ENCODE data around the gene GNG10.

Gene GNG10

GRCh38 chr9:111715471-111715870 lies 54.1 kb downstream of the GNG10 start (continued):
- no peak for TF ChIP-seq SETDB1 (IDR thresholded peaks at IDR 0.05; ENCODE audit: insufficient read length, low read length)
- no peak for TF ChIP-seq BCL11B (tag by site-specific recombination; IDR thresholded peaks at IDR 0.05; ENCODE audit: low read depth)
- no peak for TF ChIP-seq ZNF24 (tag by site-specific recombination; IDR thresholded peaks at IDR 0.05)
- no peak for TF ChIP-seq ZNF366 (tag by site-specific recombination; conservative IDR thresholded peaks at IDR 0.05)
- TF ChIP-seq ZNF544 (tag by site-specific recombination; IDR thresholded peaks at IDR 0.05), result no peak
- TF ChIP-seq PRDM2 (tag by site-specific recombination; IDR thresholded peaks at IDR 0.05; ENCODE audit: borderline replicate concordance), result no peak
- no peak for TF ChIP-seq ZNF133 (tag by site-specific recombination; IDR thresholded peaks at IDR 0.05)
- no peak for TF ChIP-seq ZNF175 (tag by site-specific recombination; IDR thresholded peaks at IDR 0.05)
- TF ChIP-seq ZFP69B (tag by site-specific recombination; IDR thresholded peaks at IDR 0.05), result no peak
- no peak for TF ChIP-seq ZBTB48 (tag by site-specific recombination; IDR thresholded peaks at IDR 0.05)

GRCh38 chr9:111719541-111719940 lies 58.1 kb downstream of the GNG10 start:
- Histone ChIP-seq H3K9me3 (ENCODE audit: control insufficient read depth, insufficient read depth, low read depth, low read length) (no peaks in the 10 kb centered on the region), H3K4me3 (ENCODE audit: low read depth, low read length) (no peak overlapping the region), H3K4me1 (ENCODE audit: control insufficient read depth, insufficient read depth, low read length) (no peaks in the 10 kb centered on the region), H3K36me3 (ENCODE audit: control insufficient read depth in 2 of 2, insufficient read depth in 1 of 2, low read length in 2 of 2) (no peaks in the 10 kb centered on the region), H3K27ac (ENCODE audit: extremely low read depth, low read depth, low read length) (no peak overlapping the region)
- ChIA-PET CTCF (interaction anchor here (0.6 to 1.3 kb wide), 3 partner anchors 34 to 121 kb away, joined by 3 to 4 read pairs (median 3); no protein-coding TSS in a partner anchor), POLR2A (no interaction called here)
- TF ChIP-seq SCRT1 (tag by site-specific recombination; IDR thresholded peaks at IDR 0.05; ENCODE audit: borderline replicate concordance) (no peak), ZNF791 (tag by site-specific recombination; IDR thresholded peaks at IDR 0.05) (no peak), ZNF513 (tag by site-specific recombination; IDR thresholded peaks at IDR 0.05) (no peak)
